Melanocyte of skin (primary cell): Measurements from ENCODE around the gene IL1RL1. TPM values are rescaled to one million over a fixed set of nuclear protein-coding genes. Genes with fewer than 3 reads are reported as not detected.

ENCODE experiments used
- total RNA-seq, 2 donors: library from RNA; depleted of rRNA; stranded (reverse); fragments of >200 nt; gene quantifications; 2 replicates each; pipeline ENCODE4 v1.2.3, GENCODE V29; 2012

The IL1RL1 gene
- under 1 TPM; under 0.01 TPM for total RNA-seq

DNA sequence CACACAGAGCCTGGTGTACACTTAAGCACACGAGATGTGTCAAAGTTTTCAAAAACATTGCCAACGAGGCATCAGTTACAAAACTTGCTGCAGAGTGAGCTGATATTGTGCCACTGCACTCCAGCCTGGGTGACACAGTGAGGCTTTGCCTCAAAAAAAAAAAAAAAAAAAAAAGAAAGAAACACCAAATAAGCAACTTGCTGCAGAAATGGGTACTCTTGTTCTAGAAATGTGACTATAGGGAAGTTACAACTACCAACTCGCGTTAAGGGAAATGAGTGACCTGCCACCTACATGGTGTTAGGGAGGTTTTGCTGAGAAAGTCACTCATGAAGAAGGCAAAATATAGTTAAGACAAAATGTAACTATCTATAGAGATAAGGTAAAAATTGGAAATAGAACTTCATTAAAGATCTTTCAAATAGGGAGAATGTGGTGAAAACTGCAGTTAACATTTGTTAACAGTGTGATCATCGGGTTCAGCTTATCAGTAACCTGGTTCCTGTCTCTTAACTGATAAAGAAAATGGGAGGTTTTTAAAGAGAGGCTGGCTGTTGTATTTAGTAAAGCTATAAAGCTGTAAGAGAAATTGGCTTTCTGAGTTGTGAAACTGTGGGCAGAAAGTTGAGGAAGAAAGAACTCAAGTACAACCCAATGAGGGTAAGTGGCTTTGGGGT lies at the start of gene IL1RL1:
Gene IL1RL1, plus strand, starts transcription at position 600 of the 677 bp plus-strand sequence. CDS start 26,702 bp downstream, outside the sequence.

DNA sequence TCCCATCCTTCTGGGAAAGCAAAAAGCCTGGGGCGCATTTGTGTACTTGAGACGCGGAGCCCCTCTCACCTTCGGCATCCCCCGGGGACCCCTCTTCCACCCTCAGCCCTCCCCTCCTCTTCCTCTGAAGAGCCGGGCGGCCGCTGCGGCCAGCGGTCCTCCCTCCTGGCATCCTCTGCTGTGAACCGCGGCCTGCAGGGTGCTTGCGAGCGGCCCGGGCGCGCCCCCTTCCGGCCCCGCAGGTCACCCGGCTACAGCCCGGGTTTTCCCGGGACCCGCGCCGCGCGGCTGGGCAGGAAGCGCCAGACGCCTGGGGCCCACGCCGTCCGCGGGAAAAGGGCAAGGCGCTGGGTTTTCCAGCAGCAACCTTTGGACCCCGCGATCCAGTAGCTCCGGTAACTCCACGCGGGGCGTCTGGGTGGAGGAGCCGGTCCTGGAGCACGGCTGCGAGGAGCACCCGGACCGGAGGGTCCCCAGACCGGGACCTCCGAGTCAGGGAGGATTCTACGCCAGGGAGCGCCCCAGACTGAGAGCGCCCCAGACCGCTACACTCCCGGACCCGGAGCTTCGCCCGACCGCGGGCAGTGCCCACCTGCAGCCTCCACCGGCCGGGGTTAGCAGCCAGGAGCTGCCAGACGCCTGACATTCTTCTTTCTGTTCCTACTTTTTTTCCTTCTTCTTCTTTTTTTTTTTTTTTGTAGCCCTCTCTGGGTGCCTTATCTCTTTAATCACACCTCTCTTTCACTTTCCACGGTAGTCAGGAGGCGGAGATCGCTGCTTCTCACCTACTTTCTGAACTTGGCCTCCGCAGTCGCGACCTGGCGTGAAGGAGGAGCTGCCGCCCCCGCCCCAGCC lies 44.4 kb downstream of the IL1RL1 start, which contains the start of gene IL18R1:
Gene IL18R1, plus strand, starts transcription at position 271 of the 855 bp plus-strand sequence. CDS start 6,865 bp downstream, outside the sequence.

Other genes starting within 250 kb of the IL1RL1 start
- 10 to 100 TPM in 1 of 2 donors, 1 to 10 TPM in 1; 5.7 to 10.7 TPM for gene IL1R1, start 168.8 kb upstream of the IL1RL1 start, total RNA-seq
- gene IL1RL2, start 124.5 kb upstream of the IL1RL1 start, total RNA-seq = under 1 TPM; 0.33 to 0.34 TPM
- under 1 TPM; 0.33 to 0.34 TPM for gene IL18R1, start 44.2 kb downstream of the IL1RL1 start, total RNA-seq
- not detected for gene IL18RAP, start 111.6 kb downstream of the IL1RL1 start, total RNA-seq
- not detected for gene SLC9A4, start 161.7 kb downstream of the IL1RL1 start, total RNA-seq